LNCAP (cell line): ENCODE data around the gene ARHGAP15.

ENCODE experiments used
- CTCF ChIP-seq: fragments of 450-650 bp; IDR thresholded peaks from 2 replicates; pipeline ENCODE4 v1.5.1; 2017; ENCODE audit warnings: mild to moderate bottlenecking

The ARHGAP15 gene

GRCh38 chr2:143603035-143603655 lies 473.9 kb downstream of the ARHGAP15 start:
- TF ChIP-seq CTCF: no peak

- no peak for TF ChIP-seq CTCF
Measured at GRCh38 chr2:143603846-143604565, 474.8 kb downstream of the ARHGAP15 start.

- no peak for TF ChIP-seq CTCF
Measured at GRCh38 chr2:143604566-143604959, 475.3 kb downstream of the ARHGAP15 start.

- no peak for TF ChIP-seq CTCF
Measured at GRCh38 chr2:143607231-143608062, 478.2 kb downstream of the ARHGAP15 start.

- no peak for TF ChIP-seq CTCF
Measured at GRCh38 chr2:143608063-143608423, 478.8 kb downstream of the ARHGAP15 start.

- no peak for TF ChIP-seq CTCF
Measured at GRCh38 chr2:143608758-143609157, 479.5 kb downstream of the ARHGAP15 start.

- TF ChIP-seq CTCF: no peak
Measured at GRCh38 chr2:143611336-143611735, 482.1 kb downstream of the ARHGAP15 start.
